Muscle of arm (tissue), 14 donors: ENCODE results near the gene RBAK. TPM values are rescaled to one million over a fixed set of nuclear protein-coding genes. Genes with fewer than 3 reads are reported as not detected.
"Not testable (repeated sequence)": the region's sequence is repeated elsewhere in the genome, so short reads cannot be mapped to it uniquely, and the experiment has no call there.

Experiments
- DNase-seq: peaks from one replicate; pipeline ENCODE4 v3.0.0-alpha.2; 2013
- long read RNA-seq, 11 donors: transcript quantifications; one replicate each; lab custom pipeline, GENCODE V29; 2026
- polyA plus RNA-seq, 12 donors: library from polyadenylated mRNA; unstranded; fragments of 120-200 nt; gene quantifications; one replicate each; pipeline ENCODE4 v1.2.1, GENCODE V29; 2013; ENCODE audit not compliant: insufficient read length in 12 of 12

The RBAK gene
- 10 to 100 TPM in 10 of 12 donors, 1 to 10 TPM in 1, not detected in 1; 7.6 to 16.2 (median 13.4) TPM for polyA plus RNA-seq
- long read RNA-seq, donor 1, full-length matches to known transcripts = 6 of 6 reads
- long read RNA-seq, donor 1, partial matches to known transcripts = 0 of 6 reads
- long read RNA-seq, donor 1, other reads (novel, unspliced or antisense) = 0 of 6 reads
- long read RNA-seq, donor 2, full-length matches to known transcripts = 6 of 6 reads
- long read RNA-seq, donor 2, partial matches to known transcripts = 0 of 6 reads
- long read RNA-seq, donor 2, other reads (novel, unspliced or antisense) = 0 of 6 reads
- long read RNA-seq, donor 3, partial matches to known transcripts = 0 of 1 reads
- long read RNA-seq, donor 3, other reads (novel, unspliced or antisense) = 0 of 1 reads
- long read RNA-seq, donor 4, full-length matches to known transcripts = 2 of 2 reads
- long read RNA-seq, donor 4, partial matches to known transcripts = 0 of 2 reads
- long read RNA-seq, donor 4, other reads (novel, unspliced or antisense) = 0 of 2 reads
- long read RNA-seq, donor 5, full-length matches to known transcripts = 5 of 5 reads
- long read RNA-seq, donor 5, partial matches to known transcripts = 0 of 5 reads
- long read RNA-seq, donor 5, other reads (novel, unspliced or antisense) = 0 of 5 reads
- long read RNA-seq, donor 6, full-length matches to known transcripts = 1 of 1 reads
- long read RNA-seq, donor 6, partial matches to known transcripts = 0 of 1 reads
- long read RNA-seq, donor 6, other reads (novel, unspliced or antisense) = 0 of 1 reads
- long read RNA-seq, donor 7, full-length matches to known transcripts = 1 of 1 reads
- long read RNA-seq, donor 7, partial matches to known transcripts = 0 of 1 reads
- long read RNA-seq, donor 7, other reads (novel, unspliced or antisense) = 0 of 1 reads
- long read RNA-seq, donor 8, full-length matches to known transcripts = 4 of 4 reads
- long read RNA-seq, donor 8, partial matches to known transcripts = 0 of 4 reads
- long read RNA-seq, donor 8, other reads (novel, unspliced or antisense) = 0 of 4 reads
- long read RNA-seq, donor 9 = 0 reads
- long read RNA-seq, donor 10 = 0 reads
- long read RNA-seq, donor 11, full-length matches to known transcripts = 3 of 3 reads
- long read RNA-seq, donor 11, partial matches to known transcripts = 0 of 3 reads
- long read RNA-seq, donor 11, other reads (novel, unspliced or antisense) = 0 of 3 reads

DNA sequence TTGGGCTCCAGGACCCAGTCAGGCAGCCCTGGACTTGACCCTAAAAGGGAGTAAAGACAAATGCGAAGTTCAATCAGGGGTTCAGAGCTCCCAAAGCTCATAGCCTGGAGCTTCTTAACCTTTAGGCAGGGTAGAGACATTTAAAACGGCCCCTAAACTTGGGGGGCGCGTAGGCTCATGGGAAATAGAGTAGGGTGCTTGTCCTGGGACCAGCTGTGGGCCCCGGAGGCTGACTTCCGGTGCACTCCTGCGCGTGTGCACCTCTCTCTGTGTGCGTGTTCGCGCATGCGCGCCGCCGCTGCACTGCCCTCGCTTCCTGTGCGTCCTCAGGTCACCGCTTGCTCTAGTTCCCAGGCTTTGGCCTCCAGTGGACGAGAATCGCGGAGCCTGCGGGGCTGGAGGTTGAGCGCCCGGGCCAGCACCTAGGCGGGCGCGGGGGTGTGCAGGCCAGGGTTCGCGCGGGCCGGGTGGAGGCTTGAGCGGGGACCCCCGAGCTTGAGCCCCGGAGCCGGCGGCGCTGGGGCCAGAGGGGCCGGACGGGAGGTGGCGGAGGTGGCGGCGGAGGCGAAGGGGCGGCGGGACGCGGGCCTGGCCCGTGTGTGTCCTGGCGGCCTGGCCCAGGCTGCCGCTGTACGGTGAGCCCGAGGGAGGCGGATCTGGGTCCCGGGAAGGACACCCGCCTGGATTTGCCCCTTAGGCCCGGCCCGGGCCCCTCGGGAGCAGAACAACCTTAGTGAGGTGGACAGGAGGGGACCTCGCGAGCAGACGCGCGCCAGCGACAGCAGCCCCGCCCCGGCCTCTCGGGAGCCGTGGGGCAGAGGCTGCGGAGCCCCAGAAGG is at the start of gene RBAK:
RBAK (plus strand) TSS at position 303 of the 839 bp plus-strand sequence. CDS start 2,217 bp downstream, outside the sequence.
- peak; percentile 91 for DNase-seq

- no peak for DNase-seq
Observed at GRCh38 chr7:4996696-4997222, 48.9 kb upstream of the RBAK start.

- no peak for DNase-seq
Observed at GRCh38 chr7:4998244-4998643, 47.4 kb upstream of the RBAK start.

GRCh38 chr7:4998910-4999309 is 46.8 kb upstream of the RBAK start:
- DNase-seq = no peak

- no peak for DNase-seq
Observed at GRCh38 chr7:4999369-4999950, 46.2 kb upstream of the RBAK start.

GRCh38 chr7:5001003-5001402 is 44.7 kb upstream of the RBAK start:
- DNase-seq = no peak

DNA sequence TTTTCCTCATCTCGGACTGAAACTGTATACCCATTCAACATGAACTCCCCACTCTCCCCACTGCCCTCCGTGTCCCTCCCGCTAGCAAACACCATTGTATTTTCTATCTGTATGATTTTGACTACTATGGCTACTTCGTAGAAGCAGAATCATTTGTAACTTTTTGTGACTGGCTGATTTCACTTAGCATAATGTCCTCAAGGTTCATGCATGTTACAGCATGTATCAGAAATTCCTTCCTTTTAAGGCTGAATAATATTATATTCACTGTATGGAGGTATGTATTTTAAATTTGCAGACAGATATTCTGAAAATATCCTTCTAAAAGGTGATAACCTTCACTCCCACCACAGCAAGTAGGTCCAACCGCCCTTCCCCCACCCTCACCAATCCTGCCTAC is 43.7 kb upstream of the RBAK start:
- DNase-seq = no peak

GRCh38 chr7:5005066-5005465 is 40.6 kb upstream of the RBAK start:
- no peak for DNase-seq

DNA sequence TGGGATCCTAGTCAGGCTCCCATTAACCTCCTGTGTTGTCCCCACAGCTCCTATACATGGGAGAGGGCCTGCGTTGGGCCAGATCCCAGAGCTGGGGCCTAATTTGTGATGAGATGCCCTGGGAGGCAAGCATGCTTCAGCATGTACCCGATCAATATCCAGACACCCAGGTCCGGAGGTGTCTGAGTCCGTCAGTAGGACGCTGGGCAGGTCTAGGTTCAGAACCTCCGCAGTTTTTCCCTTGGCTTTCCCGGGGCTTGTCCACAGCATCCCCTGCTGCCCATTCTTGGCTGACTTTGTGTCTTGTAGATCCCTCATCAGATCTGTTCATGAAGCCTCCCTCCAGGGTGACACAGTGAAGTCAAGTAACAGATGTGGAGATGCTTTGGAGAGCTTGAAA is 32.7 kb upstream of the RBAK start:
- DNase-seq = no peak

- not testable (repeated sequence) for DNase-seq
Observed at GRCh38 chr7:5015936-5016335, 29.7 kb upstream of the RBAK start.

DNA sequence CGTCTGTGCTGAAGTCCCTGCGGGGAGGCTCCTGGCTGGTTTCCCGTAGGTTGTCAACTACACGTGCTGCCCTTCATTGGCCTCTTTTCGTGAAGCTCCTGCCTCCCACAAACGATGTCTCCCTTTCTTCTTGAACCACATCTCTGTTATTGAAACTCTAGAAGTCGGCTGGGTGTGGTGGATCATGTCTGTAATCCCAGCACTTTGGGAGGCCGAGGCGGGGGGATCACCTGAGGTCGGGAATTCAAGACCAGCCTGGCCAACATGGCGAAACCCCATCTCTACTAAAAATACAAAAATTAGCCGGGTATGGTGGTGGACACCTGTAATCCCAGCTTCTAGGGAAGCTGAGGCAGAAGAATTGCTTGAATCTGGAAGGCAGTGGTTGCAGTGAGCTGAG is 28.0 kb upstream of the RBAK start:
- DNase-seq = not testable (repeated sequence)

DNA sequence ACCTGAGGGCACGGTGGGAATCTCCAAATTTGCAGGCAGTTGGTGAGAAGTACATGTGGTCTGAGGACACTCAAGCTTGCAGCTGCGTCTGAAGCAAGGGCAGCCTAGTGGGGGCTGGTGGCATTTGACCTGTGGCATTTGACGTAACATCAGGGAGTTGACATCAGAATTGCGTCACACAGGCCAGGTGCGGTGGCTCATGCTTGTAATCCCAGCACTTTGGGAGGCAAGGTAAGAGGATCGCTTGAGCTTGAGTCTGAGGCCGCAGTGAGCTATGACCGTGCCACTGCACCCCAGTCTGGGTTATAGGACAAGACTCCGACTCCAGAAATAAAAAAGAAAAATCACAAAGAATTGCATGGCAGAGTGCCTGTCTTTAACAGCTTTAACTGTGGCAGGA is 25.6 kb upstream of the RBAK start:
- DNase-seq = no peak

GRCh38 chr7:5020976-5021550 is 24.6 kb upstream of the RBAK start:
- DNase-seq = not testable (repeated sequence)

- not testable (repeated sequence) for DNase-seq
Observed at GRCh38 chr7:5023626-5024025, 22.0 kb upstream of the RBAK start.

- not testable (repeated sequence) for DNase-seq
Observed at GRCh38 chr7:5027796-5028410, 17.8 kb upstream of the RBAK start.

DNA sequence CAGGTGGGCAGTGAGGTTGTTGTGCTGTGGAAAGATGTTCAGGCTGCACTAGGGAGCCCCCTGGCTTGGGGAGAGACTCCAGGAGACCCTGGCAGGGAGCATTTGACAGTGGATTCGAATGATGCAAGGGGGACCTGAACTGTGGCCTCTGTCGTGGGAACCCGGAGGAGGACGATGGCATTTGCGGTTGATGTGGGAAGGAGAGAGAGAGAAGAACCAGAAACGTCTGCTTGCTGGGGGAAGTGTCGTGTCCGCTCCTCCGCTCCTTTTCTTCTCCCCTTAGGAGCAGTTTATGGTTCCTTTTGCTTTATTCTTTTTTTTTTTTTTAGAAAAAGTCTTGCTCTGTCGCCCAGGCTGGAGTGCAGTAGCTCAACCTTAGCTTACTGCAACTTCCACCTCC is 12.5 kb upstream of the RBAK start:
- not testable (repeated sequence) for DNase-seq

DNA sequence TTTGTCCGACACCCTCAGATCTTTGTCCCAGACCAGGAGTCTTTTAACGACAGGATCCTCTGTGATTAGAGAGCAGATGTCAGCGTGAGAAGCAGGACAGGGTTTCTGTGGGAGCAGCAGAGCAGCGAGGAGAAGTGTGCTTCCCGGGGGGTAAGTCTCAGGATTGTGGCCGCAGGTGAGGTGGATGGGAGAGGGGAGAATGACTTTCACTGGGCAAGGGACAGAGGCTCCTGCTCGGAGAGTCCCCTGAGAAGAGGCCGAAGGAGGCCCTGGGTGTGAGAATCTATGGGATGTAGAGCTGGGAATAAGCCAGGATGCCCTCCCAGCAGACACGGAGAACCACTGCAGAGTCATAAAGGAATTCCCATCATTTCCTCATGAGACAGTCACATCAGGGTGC is 10.4 kb upstream of the RBAK start:
- DNase-seq = no peak

GRCh38 chr7:5036446-5036845 is 9.2 kb upstream of the RBAK start:
- DNase-seq = no peak

DNA sequence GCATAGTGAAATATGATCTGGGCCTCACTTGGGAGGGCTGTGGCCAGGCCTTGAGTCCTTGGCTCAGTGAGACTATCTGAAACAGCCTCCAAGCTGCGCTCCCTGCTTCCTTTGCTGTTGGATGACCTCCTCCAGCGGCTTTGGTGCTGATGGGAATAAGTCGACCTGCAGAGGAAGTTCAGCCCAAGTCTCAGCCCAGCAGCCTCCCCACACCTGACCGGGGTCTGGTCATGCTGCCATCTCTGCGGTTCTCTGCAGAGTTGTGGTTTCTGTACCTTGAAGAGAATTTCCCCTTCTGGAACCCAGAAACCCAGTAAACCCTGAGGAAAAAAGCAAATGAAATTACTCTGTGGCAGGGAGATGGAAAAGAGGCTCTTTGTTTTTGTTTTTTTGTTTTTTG is 4.6 kb upstream of the RBAK start:
- DNase-seq = no peak

- no peak for DNase-seq
Observed at GRCh38 chr7:5043661-5044060, 2.0 kb upstream of the RBAK start.
